ENCODE measurements around the gene TAF9. TPM values are rescaled to one million over a fixed set of nuclear protein-coding genes. Genes with fewer than 3 reads are reported as not detected.
"Not testable (repeated sequence)": the region's sequence is repeated elsewhere in the genome, so short reads cannot be mapped to it uniquely, and the experiment has no call there.

The TAF9 gene
- total RNA-seq, 4 donors from 2014 or later, result 27.1 to 37.1 (median 32.9) TPM

GRCh38 chr5:69334793-69335268 lies 34.5 kb downstream of the TAF9 start:
- H3K36me3 ChIP-seq, result no peaks in the 10 kb centered on the region
- no peaks in the 10 kb centered on the region for H3K9me3 ChIP-seq
- TF ChIP-seq CTCF (IDR thresholded peaks at IDR 0.05) (peak in 5 of 6 experiments; percentile 34 to 84 (median 80)), POLR2A (IDR thresholded peaks at IDR 0.05) (no peak)
- H3K27ac ChIP-seq, result no peak overlapping the region
- DNase-seq, result peak; percentile 77 to 93 (median 89)
- H3K4me3 ChIP-seq, result no peak overlapping the region
- H3K27me3 ChIP-seq, result no peaks in the 10 kb centered on the region
- peaks cover 0 to 5% (median 0%) of the 10 kb centered on the region in 4 donors for H3K4me1 ChIP-seq

- H3K4me3 ChIP-seq, H3K9me3 ChIP-seq, DNase-seq, H3K4me1 ChIP-seq, H3K36me3 ChIP-seq, H3K27me3 ChIP-seq, H3K27ac ChIP-seq: not testable (repeated sequence)
These were observed 35.5 kb downstream of the TAF9 start for GRCh38 chr5:69333668-69334315.

GRCh38 chr5:69331528-69332445 lies 37.5 kb downstream of the TAF9 start:
- peak overlapping the region; percentile 56 to 74 (median 59) for H3K4me3 ChIP-seq
- TF ChIP-seq CTCF (IDR thresholded peaks at IDR 0.05) (no peak), POLR2A (IDR thresholded peaks at IDR 0.05) (peak; percentile 22 to 54)
- DNase-seq, result peak in 2 of 3 donors; percentile 62 to 74
- no peaks in the 10 kb centered on the region for H3K27me3 ChIP-seq
- peak overlapping the region; percentile 76 to 87 (median 78) for H3K27ac ChIP-seq
- H3K36me3 ChIP-seq, result no peaks in the 10 kb centered on the region
- peaks cover 0 to 5% (median 0%) of the 10 kb centered on the region in 4 donors for H3K4me1 ChIP-seq
- H3K9me3 ChIP-seq, result no peaks in the 10 kb centered on the region

- no peaks in the 10 kb centered on the region for H3K9me3 ChIP-seq
- no peaks in the 10 kb centered on the region for H3K27me3 ChIP-seq
- no peak for DNase-seq
- H3K4me1 ChIP-seq, result peaks cover 0 to 11% (median 0%) of the 10 kb centered on the region in 4 donors
- no peak overlapping the region for H3K27ac ChIP-seq
- H3K4me3 ChIP-seq, result no peak overlapping the region
- H3K36me3 ChIP-seq, result no peaks in the 10 kb centered on the region
- TF ChIP-seq CTCF (IDR thresholded peaks at IDR 0.05) (no peak), POLR2A (IDR thresholded peaks at IDR 0.05) (no peak)
These were observed 39.3 kb downstream of the TAF9 start for GRCh38 chr5:69329905-69330489.

- no peaks in the 10 kb centered on the region for H3K9me3 ChIP-seq
- peaks cover 0 to 5% (median 0%) of the 10 kb centered on the region in 4 donors for H3K4me1 ChIP-seq
- no peak for DNase-seq
- H3K36me3 ChIP-seq, result no peaks in the 10 kb centered on the region
- no peak overlapping the region for H3K27ac ChIP-seq
- no peak overlapping the region for H3K4me3 ChIP-seq
- no peaks in the 10 kb centered on the region for H3K27me3 ChIP-seq
- TF ChIP-seq POLR2A (IDR thresholded peaks at IDR 0.05), result no peak
- TF ChIP-seq CTCF (IDR thresholded peaks at IDR 0.05), result no peak
These were observed 43.0 kb downstream of the TAF9 start for GRCh38 chr5:69326365-69326764.

Data from Peyer's patch (tissue), 4 donors.